Germinal center (tissue), 1 donor: ENCODE measurements around the gene KRTAP10-10.
"Not testable (repeated sequence)": the region's sequence is repeated elsewhere in the genome, so short reads cannot be mapped to it uniquely, and the experiment has no call there.

Experiments
- DNase-seq: peaks from one replicate; pipeline ENCODE4 v3.0.0; 2012; ENCODE audit warnings: mixed read lengths, low spot score

KRTAP10-10 gene

GRCh38 chr21:44637018-44637850, at the start of gene KRTAP10-10:
KRTAP10-10 (plus strand) TSS chr21:44637356; CDS start chr21:44637418, 62 bp downstream.
- no peak for DNase-seq

- no peak for DNase-seq
Measured at GRCh38 chr21:44589094-44589493, 48.1 kb upstream of the KRTAP10-10 start.

GRCh38 chr21:44589586-44590305, 47.4 kb upstream of the KRTAP10-10 start:
- DNase-seq = no peak

GRCh38 chr21:44590311-44590721, 46.8 kb upstream of the KRTAP10-10 start:
- no peak for DNase-seq

- not testable (repeated sequence) for DNase-seq
Measured at GRCh38 chr21:44590897-44591800, 46.0 kb upstream of the KRTAP10-10 start.

GRCh38 chr21:44591801-44592130, 45.4 kb upstream of the KRTAP10-10 start:
- DNase-seq = not testable (repeated sequence)

GRCh38 chr21:44592446-44593311, 44.5 kb upstream of the KRTAP10-10 start, which contains the start of gene KRTAP10-6:
KRTAP10-6 (minus strand) TSS chr21:44592505; CDS start chr21:44592484, 21 bp downstream.
- DNase-seq = no peak

- DNase-seq = no peak
Measured at GRCh38 chr21:44593598-44594405, 43.4 kb upstream of the KRTAP10-10 start.

- DNase-seq = no peak
Measured at GRCh38 chr21:44594406-44594916, 42.7 kb upstream of the KRTAP10-10 start.

- DNase-seq = no peak
Measured at GRCh38 chr21:44595524-44595923, 41.6 kb upstream of the KRTAP10-10 start.

GRCh38 chr21:44596068-44596725, 41.0 kb upstream of the KRTAP10-10 start:
- no peak for DNase-seq

GRCh38 chr21:44598061-44598460, 39.1 kb upstream of the KRTAP10-10 start:
- no peak for DNase-seq

GRCh38 chr21:44599264-44600029, 37.7 kb upstream of the KRTAP10-10 start:
- DNase-seq = no peak

- DNase-seq = not testable (repeated sequence)
Measured at GRCh38 chr21:44600118-44600978, 36.8 kb upstream of the KRTAP10-10 start, which contains the start of gene KRTAP10-7. KRTAP10-7 (plus strand) TSS chr21:44600597; CDS start chr21:44600622, 25 bp downstream.

- not testable (repeated sequence) for DNase-seq
Measured at GRCh38 chr21:44601091-44601490, 36.1 kb upstream of the KRTAP10-10 start.

- no peak for DNase-seq
Measured at GRCh38 chr21:44601596-44602462, 35.3 kb upstream of the KRTAP10-10 start.

GRCh38 chr21:44602463-44602850, 34.7 kb upstream of the KRTAP10-10 start:
- no peak for DNase-seq
